ENCODE data around the gene C1orf232. TPM values are rescaled to one million over a fixed set of nuclear protein-coding genes. Genes with fewer than 3 reads are reported as not detected.

Gene C1orf232
- total and polyA plus RNA-seq, 2 donors (not counting 1 experiment from before 2014, with no cell fraction given), result not detected

- no peaks in the 10 kb centered on the region for H3K4me1 Mint-ChIP-seq
- Histone ChIP-seq H3K79me2 (ENCODE audit: control insufficient read depth, insufficient read depth, low read length) (no peaks in the 10 kb centered on the region), H3K4me2 (replicated peaks; ENCODE audit: low read depth, low read length, poor library complexity, severe bottlenecking) (no peak overlapping the region), H3K36me3 (replicated peaks in 1 of 2; ENCODE audit: control extremely low read depth in 1 of 2, control insufficient read depth in 1 of 2, extremely low read depth in 1 of 2, insufficient read depth in 2 of 2, low read length in 1 of 2) (no peaks in the 10 kb centered on the region), H4K20me1 (ENCODE audit: control insufficient read depth, insufficient read depth, low read length, poor library complexity, severe bottlenecking) (no peaks in the 10 kb centered on the region), H3K9ac (ENCODE audit: low read length) (no peak overlapping the region), H3K4me3 (ENCODE audit: control extremely low read depth in 1 of 5, extremely low read depth in 1 of 5, insufficient read depth in 1 of 5, low read depth in 2 of 5, low read length in 4 of 5) (no peak overlapping the region), H2AFZ (ENCODE audit: insufficient read depth, low read depth, low read length, poor library complexity, severe bottlenecking) (no peak overlapping the region), H3K4me1 (ENCODE audit: control insufficient read depth in 2 of 2, insufficient read depth in 2 of 2, low read length in 2 of 2) (no peaks in the 10 kb centered on the region), H3K9me3 (ENCODE audit: control extremely low read depth in 1 of 3, control insufficient read depth in 2 of 3, insufficient read depth in 1 of 3, low read length in 2 of 3) (peaks cover 0 to 4% (median 2%) of the 10 kb centered on the region in 3 donors), H3K27me3 (replicated peaks in 1 of 4; ENCODE audit: control extremely low read depth in 1 of 4, control insufficient read depth in 3 of 4, insufficient read depth in 4 of 4, low read length in 3 of 4) (peaks cover 0 to 5% (median 2%) of the 10 kb centered on the region in 4 experiments), H3K27ac (ENCODE audit: low read length in 2 of 2) (no peak overlapping the region)
- intact Hi-C loops (cut with micrococcal nuclease), result no loop called here
- WGBS (ENCODE audit: insufficient coverage), result no CpG with 5 or more reads among the region's 3 CpGs
- H3K27ac Mint-ChIP-seq, result no peak overlapping the region
- TF ChIP-seq EZH2 (IDR thresholded peaks at IDR 0.05; ENCODE audit: borderline replicate concordance, insufficient read depth, low read depth, low read length, poor library complexity, severe bottlenecking) (no peak), CTCF (IDR thresholded peaks at IDR 0.05) (no peak)
- CTCF ChIA-PET, result no interaction called here
- DNase-seq (no peak), ATAC-seq (ENCODE audit: low read depth) (no peak)
- peaks cover 5% of the 10 kb centered on the region for H3K27me3 Mint-ChIP-seq
- POLR2A ChIA-PET, result no interaction called here
- H3K4me3 Mint-ChIP-seq, result no peak overlapping the region
- H3K9me3 Mint-ChIP-seq (ENCODE audit: insufficient read depth), result no peaks in the 10 kb centered on the region
Measured at GRCh38 chr1:26134466-26134865, 34.3 kb downstream of the C1orf232 start.

- Mint-ChIP-seq H3K27me3 (peaks cover 8% of the 10 kb centered on the region), H3K4me3 (no peak overlapping the region), H3K9me3 (ENCODE audit: insufficient read depth) (no peaks in the 10 kb centered on the region), H3K27ac (no peak overlapping the region), H3K4me1 (peaks cover 6% of the 10 kb centered on the region)
- Histone ChIP-seq H3K36me3 (replicated peaks in 1 of 2; ENCODE audit: control extremely low read depth in 1 of 2, control insufficient read depth in 1 of 2, extremely low read depth in 1 of 2, insufficient read depth in 2 of 2, low read length in 1 of 2) (no peaks in the 10 kb centered on the region), H3K27me3 (replicated peaks in 1 of 4; ENCODE audit: control extremely low read depth in 1 of 4, control insufficient read depth in 3 of 4, insufficient read depth in 4 of 4, low read length in 3 of 4) (peaks cover 0 to 8% (median 3%) of the 10 kb centered on the region in 4 experiments), H3K9me3 (ENCODE audit: control extremely low read depth in 1 of 3, control insufficient read depth in 2 of 3, insufficient read depth in 1 of 3, low read length in 2 of 3) (peaks cover 0 to 4% (median 2%) of the 10 kb centered on the region in 3 donors), H3K4me1 (ENCODE audit: control insufficient read depth in 2 of 2, insufficient read depth in 2 of 2, low read length in 2 of 2) (peaks cover under 1 to 3% of the 10 kb centered on the region in 2 donors), H3K9ac (ENCODE audit: low read length) (no peak overlapping the region), H4K20me1 (ENCODE audit: control insufficient read depth, insufficient read depth, low read length, poor library complexity, severe bottlenecking) (no peaks in the 10 kb centered on the region), H3K4me2 (replicated peaks; ENCODE audit: low read depth, low read length, poor library complexity, severe bottlenecking) (no peak overlapping the region), H3K4me3 (ENCODE audit: control extremely low read depth in 1 of 5, extremely low read depth in 1 of 5, insufficient read depth in 1 of 5, low read depth in 2 of 5, low read length in 4 of 5) (no peak overlapping the region), H2AFZ (ENCODE audit: insufficient read depth, low read depth, low read length, poor library complexity, severe bottlenecking) (no peak overlapping the region), H3K27ac (ENCODE audit: low read length in 2 of 2) (no peak overlapping the region), H3K79me2 (ENCODE audit: control insufficient read depth, insufficient read depth, low read length) (no peaks in the 10 kb centered on the region)
- no peak for DNase-seq
- intact Hi-C loops (cut with micrococcal nuclease), result no loop called here
- TF ChIP-seq CTCF (IDR thresholded peaks at IDR 0.05), result no peak
- no peak for TF ChIP-seq EZH2 (IDR thresholded peaks at IDR 0.05; ENCODE audit: borderline replicate concordance, insufficient read depth, low read depth, low read length, poor library complexity, severe bottlenecking)
- 95% methylated on average over 2 of the region's 2 CpGs for WGBS (ENCODE audit: insufficient coverage)
- CTCF ChIA-PET, result no interaction called here
- ATAC-seq (ENCODE audit: low read depth), result no peak
- POLR2A ChIA-PET, result interaction anchor here (0.5 kb wide), 1 partner anchor 187 kb away, joined by 3 read pairs; no protein-coding TSS in a partner anchor
Measured at GRCh38 chr1:26132834-26133167, 36.0 kb downstream of the C1orf232 start.

Measured in B cell (primary cell).